Natural killer cell (primary cell): ENCODE data around the gene PDZD11. TPM values are rescaled to one million over a fixed set of nuclear protein-coding genes. Genes with fewer than 3 reads are reported as not detected.

Experiments used
- ATAC-seq, 3 donors: fragments of 150-1000 bp in 2 of 3; fragments of 200-7000 bp in 1 of 3; cut with Tn5 transposase; 1 replicate in 1 of 3; 2 replicates in 2 of 3; pipeline ENCODE4 v1.10.0; 2021; ENCODE audit warnings: mild to moderate bottlenecking in 2 of 3, moderate library complexity in 2 of 3
- DNase-seq, 2 donors: peaks; one replicate each; pipeline versions ENCODE4 v3.0.0 to v3.0.0-alpha.2; 2013 to 2021; ENCODE audit warnings: mixed read lengths in 1 of 2
- H3K27ac ChIP-seq: one replicate; pipeline ENCODE4 v1.5.1; 2013; ENCODE audit warnings: mild to moderate bottlenecking, low read length
- H3K27me3 ChIP-seq: one replicate; pipeline ENCODE4 v1.6.1; 2013; ENCODE audit warnings: low read length; ENCODE audit not compliant: control insufficient read depth, insufficient read depth
- H3K36me3 ChIP-seq: one replicate; pipeline ENCODE4 v1.6.1; 2013; ENCODE audit warnings: low read length; ENCODE audit not compliant: control insufficient read depth, insufficient read depth
- H3K4me1 ChIP-seq: one replicate; pipeline ENCODE4 v1.6.1; 2013; ENCODE audit warnings: low read length; ENCODE audit not compliant: control insufficient read depth, insufficient read depth
- H3K4me3 ChIP-seq: one replicate; pipeline ENCODE4 v1.5.1; 2013; ENCODE audit warnings: low read length
- H3K9me3 ChIP-seq: one replicate; pipeline ENCODE4 v1.6.1; 2013; ENCODE audit warnings: low read length; ENCODE audit not compliant: control insufficient read depth, insufficient read depth
- H3K27ac Mint-ChIP-seq, 2 donors: one replicate each; pipeline ENCODE4 v1.8.0; 2022; ENCODE audit warnings: mild to moderate bottlenecking in 2 of 2, mixed read lengths in 2 of 2, moderate library complexity in 1 of 2
- H3K27me3 Mint-ChIP-seq, 2 donors: one replicate each; pipeline ENCODE4 v1.8.0; 2022; ENCODE audit warnings: low read depth in 2 of 2, mixed read lengths in 2 of 2
- H3K36me3 Mint-ChIP-seq: one replicate; pipeline ENCODE4 v1.8.0; 2022; ENCODE audit warnings: mixed read lengths
- H3K4me1 Mint-ChIP-seq, 2 donors: one replicate each; pipeline ENCODE4 v1.8.0; 2022; ENCODE audit warnings: mixed read lengths in 2 of 2
- H3K4me3 Mint-ChIP-seq: one replicate; pipeline ENCODE4 v1.8.0; 2022; ENCODE audit warnings: mild to moderate bottlenecking, moderate library complexity, mixed read lengths
- H3K9me3 Mint-ChIP-seq, 2 donors: one replicate each; pipeline ENCODE4 v1.8.0; 2022; ENCODE audit warnings: mixed read lengths in 2 of 2
- WGBS: methylation state at CpG from one replicate; pipeline ENCODE4 v1.1.7; 2013; ENCODE audit warnings: missing lambda C conversion rate; ENCODE audit not compliant: insufficient coverage; 5-methylcytosine and 5-hydroxymethylcytosine counted together
- intact Hi-C: fragments of 100-400 bp; cut with micrococcal nuclease; formaldehyde crosslinking; loops from one replicate; pipeline ENCODE4 v1.14.2; 2022
- total RNA-seq, 4 donors: library from RNA; stranded (reverse); fragments of 120-200 nt in 1 of 4; gene quantifications; one replicate each; pipeline versions ENCODE4 v1.2.3 to v1.2.4, GENCODE V29; 2013 to 2022
- TF ChIP-seq, protein P1 (sequence below): fragments of 200-600 bp; IDR thresholded peaks from one replicate; pipeline ENCODE4 v1.8.0; 2022; ENCODE audit warnings: antibody characterized with exemption

The PDZD11 gene
- total RNA-seq, 3 donors from 2014 or later (not counting 1 experiment from before 2014, with no cell fraction given) = 16.7 to 22.3 (median 17.0) TPM

DNA sequence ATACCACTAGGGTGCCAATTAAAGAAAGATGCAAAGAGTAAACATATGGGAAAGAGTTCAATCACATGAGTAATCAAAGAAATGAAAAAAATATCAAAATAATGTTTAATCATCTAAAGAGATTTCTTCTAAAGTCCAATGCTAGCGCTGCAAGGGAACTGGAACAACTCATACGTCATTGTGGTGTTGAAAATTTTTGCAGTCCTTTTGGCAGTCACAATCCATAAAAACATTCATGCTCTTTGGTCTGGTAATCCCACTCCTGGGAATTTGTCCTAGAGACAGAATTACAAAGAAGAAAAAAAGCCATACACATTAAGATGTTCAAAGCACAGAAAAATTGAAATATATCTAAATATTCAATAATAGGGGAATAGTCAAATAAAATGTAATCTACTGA is 34.3 kb downstream of the PDZD11 start:
- Histone ChIP-seq H3K27ac (no peak overlapping the region), H3K36me3 (no peaks in the 10 kb centered on the region), H3K9me3 (no peaks in the 10 kb centered on the region), H3K27me3 (no peaks in the 10 kb centered on the region), H3K4me1 (no peaks in the 10 kb centered on the region), H3K4me3 (no peak overlapping the region)
- WGBS = 100% methylated on average over 1 of the region's 2 CpGs
- intact Hi-C loops = no loop called here
- TF ChIP-seq, protein P1, sequence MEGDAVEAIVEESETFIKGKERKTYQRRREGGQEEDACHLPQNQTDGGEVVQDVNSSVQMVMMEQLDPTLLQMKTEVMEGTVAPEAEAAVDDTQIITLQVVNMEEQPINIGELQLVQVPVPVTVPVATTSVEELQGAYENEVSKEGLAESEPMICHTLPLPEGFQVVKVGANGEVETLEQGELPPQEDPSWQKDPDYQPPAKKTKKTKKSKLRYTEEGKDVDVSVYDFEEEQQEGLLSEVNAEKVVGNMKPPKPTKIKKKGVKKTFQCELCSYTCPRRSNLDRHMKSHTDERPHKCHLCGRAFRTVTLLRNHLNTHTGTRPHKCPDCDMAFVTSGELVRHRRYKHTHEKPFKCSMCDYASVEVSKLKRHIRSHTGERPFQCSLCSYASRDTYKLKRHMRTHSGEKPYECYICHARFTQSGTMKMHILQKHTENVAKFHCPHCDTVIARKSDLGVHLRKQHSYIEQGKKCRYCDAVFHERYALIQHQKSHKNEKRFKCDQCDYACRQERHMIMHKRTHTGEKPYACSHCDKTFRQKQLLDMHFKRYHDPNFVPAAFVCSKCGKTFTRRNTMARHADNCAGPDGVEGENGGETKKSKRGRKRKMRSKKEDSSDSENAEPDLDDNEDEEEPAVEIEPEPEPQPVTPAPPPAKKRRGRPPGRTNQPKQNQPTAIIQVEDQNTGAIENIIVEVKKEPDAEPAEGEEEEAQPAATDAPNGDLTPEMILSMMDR = no peak
- no peaks in the 10 kb centered on the region for H3K9me3 Mint-ChIP-seq
- no peaks in the 10 kb centered on the region for H3K36me3 Mint-ChIP-seq
- ATAC-seq (no peak), DNase-seq (no peak)
- H3K27me3 Mint-ChIP-seq = no peaks in the 10 kb centered on the region
- peaks cover 0 to 4% of the 10 kb centered on the region in 2 donors for H3K4me1 Mint-ChIP-seq
- H3K4me3 Mint-ChIP-seq = no peak overlapping the region
- H3K27ac Mint-ChIP-seq = no peak overlapping the region

DNA sequence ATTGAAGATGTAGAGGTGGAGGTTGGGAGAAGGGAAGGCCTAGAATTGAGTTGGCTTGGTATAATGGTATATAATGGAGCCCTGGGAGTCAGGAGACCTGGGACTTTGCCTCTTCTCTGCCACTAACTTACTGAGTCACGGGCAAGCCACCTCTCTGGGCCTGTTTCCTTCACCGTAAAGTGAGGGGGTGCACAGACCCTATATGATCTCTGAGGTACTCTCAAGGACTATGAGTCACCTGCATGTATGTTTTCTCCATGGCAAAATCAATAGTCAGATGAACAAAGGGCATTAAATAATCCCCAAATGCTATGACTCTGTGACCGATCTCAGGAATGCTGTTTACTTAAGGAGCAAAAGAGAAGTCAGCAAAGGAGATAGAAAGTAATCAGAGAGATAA is 34.8 kb downstream of the PDZD11 start:
- Mint-ChIP-seq H3K27me3 (no peaks in the 10 kb centered on the region), H3K27ac (no peak overlapping the region), H3K9me3 (no peaks in the 10 kb centered on the region), H3K4me1 (peaks cover 0 to 4% of the 10 kb centered on the region in 2 donors), H3K4me3 (no peak overlapping the region), H3K36me3 (no peaks in the 10 kb centered on the region)
- no peak overlapping the region for H3K4me3 ChIP-seq
- ATAC-seq (no peak), DNase-seq (no peak)
- TF ChIP-seq, protein P1 = no peak
- no peaks in the 10 kb centered on the region for H3K27me3 ChIP-seq
- intact Hi-C loops = no loop called here
- no peaks in the 10 kb centered on the region for H3K9me3 ChIP-seq
- WGBS = 100% methylated on average over 2 of the region's 3 CpGs
- H3K4me1 ChIP-seq = no peaks in the 10 kb centered on the region
- H3K36me3 ChIP-seq = no peaks in the 10 kb centered on the region
- H3K27ac ChIP-seq = no peak overlapping the region

DNA sequence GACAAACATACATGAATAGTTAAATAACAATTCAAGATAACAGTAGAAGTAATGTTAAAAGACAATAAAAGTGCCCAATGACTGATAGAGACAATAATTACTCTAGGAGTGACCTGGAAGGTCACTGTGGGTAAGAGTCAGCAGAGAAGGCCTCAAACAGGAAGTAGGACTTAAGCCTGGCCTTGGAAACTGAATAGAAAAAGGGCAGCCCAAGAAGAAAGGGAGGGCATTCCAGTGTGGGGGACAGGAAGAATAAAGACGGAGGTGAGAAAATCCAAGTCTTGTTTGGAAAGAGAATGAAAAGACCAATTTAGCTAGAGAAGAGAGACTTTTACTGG is 35.7 kb downstream of the PDZD11 start:
- H3K27ac Mint-ChIP-seq = no peak overlapping the region
- Histone ChIP-seq H3K27ac (no peak overlapping the region), H3K36me3 (no peaks in the 10 kb centered on the region), H3K9me3 (no peaks in the 10 kb centered on the region), H3K27me3 (no peaks in the 10 kb centered on the region), H3K4me1 (no peaks in the 10 kb centered on the region), H3K4me3 (no peak overlapping the region)
- H3K4me3 Mint-ChIP-seq = no peak overlapping the region
- intact Hi-C loops = no loop called here
- H3K4me1 Mint-ChIP-seq = peaks cover 0 to 4% of the 10 kb centered on the region in 2 donors
- no peak for DNase-seq
- H3K9me3 Mint-ChIP-seq = no peaks in the 10 kb centered on the region
- TF ChIP-seq, protein P1 = no peak
- 89% methylated on average over 1 of the region's 1 CpG for WGBS
- no peaks in the 10 kb centered on the region for H3K36me3 Mint-ChIP-seq
- no peaks in the 10 kb centered on the region for H3K27me3 Mint-ChIP-seq
- no peak for ATAC-seq

DNA sequence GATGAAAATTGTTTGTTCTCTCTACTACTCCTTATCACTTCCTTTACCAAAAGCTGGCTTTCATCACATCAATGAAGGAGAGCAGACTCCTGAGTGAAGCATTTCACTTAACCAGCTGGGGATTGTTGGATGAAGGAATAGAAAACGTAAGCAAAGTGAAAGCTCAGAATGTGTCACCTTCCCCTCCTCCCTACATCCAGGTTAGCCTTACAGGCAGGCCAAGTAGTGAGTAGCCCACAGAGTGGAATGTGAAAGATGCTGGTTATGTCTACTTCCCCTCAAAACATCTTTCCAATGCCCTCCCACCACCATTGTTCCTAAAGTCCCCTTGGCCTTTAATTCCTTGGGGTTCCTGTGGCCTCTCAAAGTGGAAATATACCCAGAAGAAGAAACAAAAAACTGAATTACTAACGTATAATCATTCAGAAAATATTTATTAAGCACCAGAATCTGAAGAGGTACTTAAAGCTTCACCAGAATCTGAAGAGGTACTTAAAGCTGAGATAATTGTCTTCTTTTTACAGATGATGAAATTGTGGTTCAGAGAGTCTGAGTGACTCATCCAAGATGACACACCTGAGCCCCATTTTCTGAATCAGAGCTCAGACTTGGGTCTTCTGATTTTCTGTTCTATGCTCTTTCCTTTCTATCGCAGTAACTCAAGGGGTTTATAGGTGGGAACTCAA is 36.2 kb downstream of the PDZD11 start:
- intact Hi-C loops = no loop called here
- H3K27me3 ChIP-seq = no peaks in the 10 kb centered on the region

More for the DNA sequence above, 36.2 kb downstream of the PDZD11 start:
- no peak overlapping the region for H3K4me3 Mint-ChIP-seq
- DNase-seq (no peak), ATAC-seq (no peak)
- no peak overlapping the region for H3K27ac Mint-ChIP-seq
- H3K4me1 ChIP-seq = no peaks in the 10 kb centered on the region
- H3K4me1 Mint-ChIP-seq = peaks cover 0 to 4% of the 10 kb centered on the region in 2 donors
- no peaks in the 10 kb centered on the region for H3K9me3 Mint-ChIP-seq
- no peak overlapping the region for H3K4me3 ChIP-seq
- no peak overlapping the region for H3K27ac ChIP-seq
- no peaks in the 10 kb centered on the region for H3K9me3 ChIP-seq
- H3K27me3 Mint-ChIP-seq = no peaks in the 10 kb centered on the region
- no peaks in the 10 kb centered on the region for H3K36me3 Mint-ChIP-seq
- TF ChIP-seq, protein P1 = no peak
- no peaks in the 10 kb centered on the region for H3K36me3 ChIP-seq
- WGBS = no CpG with 5 or more reads among the region's 3 CpGs
